MM.1S (cell line): ENCODE measurements around the gene RNF32.

Experiments
- DNase-seq: peaks from one replicate; pipeline ENCODE4 v3.0.0-alpha.2; 2015
- H2AFZ ChIP-seq: fragments of 300-600 bp; sonication (generic); 2 replicates; pipeline ENCODE4 v1.6.0; 2016; ENCODE audit warnings: antibody characterized with exemption, low read length
- H3F3A ChIP-seq: fragments of 300-600 bp; sonication (generic); 2 replicates; pipeline ENCODE4 v1.6.1; 2016; ENCODE audit warnings: mild to moderate bottlenecking, antibody characterized with exemption, low read length, moderate library complexity, mixed read lengths; ENCODE audit not compliant: insufficient read depth
- H3K27ac ChIP-seq: fragments of 300-600 bp; sonication (generic); 2 replicates; pipeline ENCODE4 v1.5.1; 2016; ENCODE audit warnings: mild to moderate bottlenecking, low read length
- H3K27me3 ChIP-seq: fragments of 300-600 bp; sonication (generic); replicated peaks from 2 replicates; pipeline ENCODE4 v1.6.0; 2016; ENCODE audit warnings: low read length; ENCODE audit not compliant: insufficient read depth
- H3K36me3 ChIP-seq: fragments of 300-600 bp; sonication (generic); replicated peaks from 2 replicates; pipeline ENCODE4 v1.6.1; 2016; ENCODE audit warnings: mild to moderate bottlenecking, low read length, mixed read lengths; ENCODE audit not compliant: insufficient read depth
- H3K4me1 ChIP-seq: fragments of 300-600 bp; sonication (generic); 2 replicates; pipeline ENCODE4 v1.6.1; 2016; ENCODE audit warnings: low read length, mixed read lengths
- H3K4me2 ChIP-seq: fragments of 300-600 bp; sonication (generic); 2 replicates; pipeline ENCODE4 v1.6.0; 2016; ENCODE audit warnings: low read depth, low read length
- H3K4me3 ChIP-seq: fragments of 300-600 bp; sonication (generic); 2 replicates; pipeline ENCODE4 v1.5.1; 2016; ENCODE audit warnings: low read length, mixed read lengths
- H3K79me2 ChIP-seq: fragments of 300-600 bp; sonication (generic); 2 replicates; pipeline ENCODE4 v1.6.1; 2016; ENCODE audit warnings: mixed run types, low read length, mixed read lengths
- H3K9ac ChIP-seq: fragments of 300-600 bp; sonication (generic); 2 replicates; pipeline ENCODE4 v1.6.1; 2016; ENCODE audit warnings: low read length, mixed read lengths
- H3K9me2 ChIP-seq: fragments of 300-600 bp; sonication (generic); replicated peaks from 2 replicates; pipeline ENCODE4 v1.6.1; 2016; ENCODE audit warnings: mild to moderate bottlenecking, low read length, mixed read lengths; ENCODE audit not compliant: insufficient read depth
- H3K9me3 ChIP-seq: fragments of 300-600 bp; sonication (generic); replicated peaks from 2 replicates; pipeline ENCODE4 v1.6.1; 2016; ENCODE audit warnings: mild to moderate bottlenecking, low read length, mixed read lengths; ENCODE audit not compliant: insufficient read depth
- H4K20me1 ChIP-seq: fragments of 300-600 bp; sonication (generic); 2 replicates; pipeline ENCODE4 v1.6.1; 2016; ENCODE audit warnings: mild to moderate bottlenecking, low read length, moderate library complexity, mixed read lengths; ENCODE audit not compliant: insufficient read depth
- CTCF ChIP-seq: fragments of 300-600 bp; sonication (generic); IDR thresholded peaks from 2 replicates; pipeline ENCODE4 v1.5.1; 2016; ENCODE audit warnings: antibody characterized with exemption, low read length, mixed read lengths
- EZH2 ChIP-seq: fragments of 300-600 bp; sonication (generic); optimal IDR thresholded peaks from 2 replicates; pipeline ENCODE3; 2017; ENCODE audit warnings: low read depth, mild to moderate bottlenecking, antibody characterized with exemption, low read length, mixed read lengths
- EZH2phosphoT487 ChIP-seq: fragments of 300-600 bp; sonication (generic); IDR thresholded peaks from 2 replicates; pipeline ENCODE4 v1.6.1; 2018; ENCODE audit warnings: antibody characterized with exemption, low read length

Gene RNF32

GRCh38 chr7:156614434-156615264 is 25.9 kb upstream of the RNF32 start:
- H3K4me2 ChIP-seq = no peak overlapping the region
- no peaks in the 10 kb centered on the region for H3K9me2 ChIP-seq
- H3K36me3 ChIP-seq = no peaks in the 10 kb centered on the region
- TF ChIP-seq EZH2phosphoT487 (no peak), CTCF (no peak), EZH2 (no peak)
- no peaks in the 10 kb centered on the region for H3F3A ChIP-seq
- H3K9ac ChIP-seq = no peak overlapping the region
- no peaks in the 10 kb centered on the region for H3K4me1 ChIP-seq
- H2AFZ ChIP-seq = no peak overlapping the region
- no peaks in the 10 kb centered on the region for H4K20me1 ChIP-seq
- no peak overlapping the region for H3K27ac ChIP-seq
- DNase-seq = no peak
- H3K79me2 ChIP-seq = no peaks in the 10 kb centered on the region
- no peak overlapping the region for H3K4me3 ChIP-seq
- no peaks in the 10 kb centered on the region for H3K9me3 ChIP-seq
- H3K27me3 ChIP-seq = 0 out of 2 replicates have a peak, but pooled peaks cover 4% of the 10 kb centered on the region

- Histone ChIP-seq H3K36me3 (no peaks in the 10 kb centered on the region), H3K27ac (no peak overlapping the region), H3K79me2 (no peaks in the 10 kb centered on the region), H3K27me3 (no peaks in the 10 kb centered on the region), H3K9me2 (no peaks in the 10 kb centered on the region), H3K4me2 (no peak overlapping the region), H3F3A (no peaks in the 10 kb centered on the region), H2AFZ (no peak overlapping the region), H3K4me1 (no peaks in the 10 kb centered on the region), H3K9me3 (no peaks in the 10 kb centered on the region), H4K20me1 (no peaks in the 10 kb centered on the region), H3K4me3 (no peak overlapping the region), H3K9ac (no peak overlapping the region)
- TF ChIP-seq CTCF (no peak), EZH2phosphoT487 (no peak), EZH2 (no peak)
- no peak for DNase-seq
Measured at GRCh38 chr7:156616269-156617202, 24.0 kb upstream of the RNF32 start.

GRCh38 chr7:156617215-156617614 is 23.4 kb upstream of the RNF32 start:
- H3K27ac ChIP-seq = no peak overlapping the region
- H3K4me1 ChIP-seq = no peaks in the 10 kb centered on the region
- H3K4me2 ChIP-seq = no peak overlapping the region
- no peaks in the 10 kb centered on the region for H3K36me3 ChIP-seq
- TF ChIP-seq EZH2 (no peak), CTCF (no peak), EZH2phosphoT487 (no peak)
- H3K9ac ChIP-seq = no peak overlapping the region
- H3K4me3 ChIP-seq = no peak overlapping the region
- DNase-seq = no peak
- H3K9me3 ChIP-seq = no peaks in the 10 kb centered on the region
- H3K79me2 ChIP-seq = no peaks in the 10 kb centered on the region
- H2AFZ ChIP-seq = no peak overlapping the region
- no peaks in the 10 kb centered on the region for H4K20me1 ChIP-seq
- H3K27me3 ChIP-seq = no peaks in the 10 kb centered on the region
- no peaks in the 10 kb centered on the region for H3F3A ChIP-seq
- no peaks in the 10 kb centered on the region for H3K9me2 ChIP-seq
